H1 (cell line): ENCODE measurements around the gene OXNAD1. TPM values are rescaled to one million over a fixed set of nuclear protein-coding genes. Genes with fewer than 3 reads are reported as not detected.

Source experiments
- CTCF ChIA-PET: fragments of 300-600 bp; sonication (Branson Sonifier 250); formaldehyde crosslinking; loops from one replicate; lab custom pipeline; 2021; ENCODE audit not compliant: partially characterized antibody; lab: Charles Lee
- POLR2A ChIA-PET: fragments of 300-600 bp; sonication (Branson Sonifier 250); formaldehyde crosslinking; loops from one replicate; lab custom pipeline; 2021; ENCODE audit warnings: inconsistent platforms; ENCODE audit not compliant: partially characterized antibody; lab: Charles Lee
- DNase-seq, 2 experiments: peaks; one replicate each; pipeline versions ENCODE4 v3.0.0 to v3.0.0-alpha.2; 2010 to 2022; ENCODE audit warnings: low spot score in 2 of 2, low read depth in 1 of 2, mixed read lengths in 1 of 2
- FAIRE-seq: peaks from 2 replicates; lab custom pipeline; 2011; peaks lifted over from hg19 to GRCh38; lab: Jason Lieb, UNC
- H2AFZ ChIP-seq: 2 replicates; pipeline ENCODE4 v1.8.1; 2012; ENCODE audit warnings: low read length, inconsistent platforms
- H2AK5ac ChIP-seq: 2 replicates; pipeline ENCODE4 v1.6.1; 2013; ENCODE audit warnings: low read depth, low read length
- H2BK120ac ChIP-seq: replicated peaks from 2 replicates; pipeline ENCODE3; 2013; ENCODE audit warnings: low read depth, low read length, inconsistent platforms
- H2BK12ac ChIP-seq: 2 replicates; pipeline ENCODE4 v1.6.1; 2013; ENCODE audit warnings: low read depth, low read length
- H2BK15ac ChIP-seq: 2 replicates; pipeline ENCODE4 v1.6.1; 2013; ENCODE audit warnings: low read length
- H2BK20ac ChIP-seq: 2 replicates; pipeline ENCODE4 v1.6.1; 2013; ENCODE audit warnings: low read length
- H2BK5ac ChIP-seq: 2 replicates; pipeline ENCODE4 v1.6.1; 2013; ENCODE audit warnings: low read depth, low read length
- H3K14ac ChIP-seq: 2 replicates; pipeline ENCODE4 v1.6.1; 2013; ENCODE audit warnings: inconsistent platforms; ENCODE audit not compliant: insufficient read length
- H3K18ac ChIP-seq: 2 replicates; pipeline ENCODE4 v1.6.1; 2013; ENCODE audit warnings: low read length; ENCODE audit errors: extremely low read depth
- H3K23ac ChIP-seq: 2 replicates; pipeline ENCODE4 v1.6.1; 2013; ENCODE audit warnings: inconsistent platforms; ENCODE audit not compliant: insufficient read length
- H3K23me2 ChIP-seq: 2 replicates; pipeline ENCODE4 v1.6.1; 2013; ENCODE audit warnings: low read depth, low read length
- H3K27ac ChIP-seq: 2 replicates; pipeline ENCODE4 v1.6.1; 2011; ENCODE audit warnings: low read depth, low read length, inconsistent platforms
- H3K27me3 ChIP-seq, 4 experiments: replicated peaks in 1 of 4; 1 replicate in 1 of 4; 2 replicates in 3 of 4; pipeline versions ENCODE4 v1.6.1 to v1.8.1; 2011 to 2013; ENCODE audit warnings: low read length in 3 of 4, mild to moderate bottlenecking in 3 of 4, inconsistent platforms in 2 of 4, mixed read lengths in 2 of 4, moderate library complexity in 1 of 4; ENCODE audit not compliant: control insufficient read depth in 3 of 4, insufficient read depth in 3 of 4; ENCODE audit errors: extremely low read depth in 1 of 4
- H3K36me3 ChIP-seq, 4 experiments: 2 replicates each; pipeline versions ENCODE4 v1.6.1 to v1.8.1; 2011 to 2013; ENCODE audit warnings: mild to moderate bottlenecking in 4 of 4, low read length in 3 of 4, moderate library complexity in 2 of 4, control low read depth in 1 of 4, inconsistent platforms in 1 of 4; ENCODE audit not compliant: insufficient read depth in 4 of 4, control insufficient read depth in 2 of 4
- H3K4ac ChIP-seq: replicated peaks from 2 replicates; pipeline ENCODE3; 2013; ENCODE audit warnings: low read length, low read depth, mixed read lengths, inconsistent platforms; ENCODE audit not compliant: insufficient read length
- H3K4me1 ChIP-seq, 4 experiments: replicated peaks in 1 of 4; 1 replicate in 1 of 4; 2 replicates in 3 of 4; pipeline versions ENCODE4 v1.6.1 to v1.8.1; 2011 to 2013; ENCODE audit warnings: low read length in 3 of 4, inconsistent platforms in 2 of 4, mixed read lengths in 1 of 4; ENCODE audit not compliant: insufficient read depth in 4 of 4, control insufficient read depth in 3 of 4
- H3K4me2 ChIP-seq, 2 experiments: 2 replicates each; pipeline versions ENCODE4 v1.6.1 to v1.8.1; 2011 to 2013; ENCODE audit warnings: low read depth in 2 of 2, low read length in 2 of 2, control low read depth in 1 of 2, inconsistent platforms in 1 of 2, mild to moderate bottlenecking in 1 of 2; ENCODE audit not compliant: insufficient read depth in 1 of 2
- H3K4me3 ChIP-seq, 4 experiments: fragments of 200-600, 300-600 bp in 1 of 4; sonication (generic), shearing (Covaris generic), sonication (Bioruptor Twin) in 1 of 4; 2 replicates each; pipeline versions ENCODE4 v1.5.1 to v1.8.1; 2011 to 2016; ENCODE audit warnings: low read length in 4 of 4, low read depth in 3 of 4, control low read depth in 2 of 4, inconsistent platforms in 2 of 4, mild to moderate bottlenecking in 2 of 4, mixed read lengths in 1 of 4, moderate library complexity in 1 of 4; ENCODE audit not compliant: insufficient read depth in 2 of 4; ENCODE audit errors: extremely low read depth in 1 of 4
- H3K56ac ChIP-seq: replicated peaks from 2 replicates; pipeline ENCODE3; 2013; ENCODE audit warnings: low read depth, mild to moderate bottlenecking, mixed read lengths, low read length, inconsistent platforms; ENCODE audit not compliant: insufficient read length
- H3K79me1 ChIP-seq: 2 replicates; pipeline ENCODE4 v1.6.1; 2013; ENCODE audit warnings: low read depth, low read length, control low read depth
- H3K79me2 ChIP-seq, 2 experiments: 2 replicates each; pipeline versions ENCODE4 v1.6.1 to v1.8.1; 2012 to 2013; ENCODE audit warnings: low read length in 2 of 2, mild to moderate bottlenecking in 2 of 2, inconsistent platforms in 1 of 2; ENCODE audit not compliant: insufficient read depth in 2 of 2, control insufficient read depth in 1 of 2
- H3K9ac ChIP-seq, 4 experiments: replicated peaks in 1 of 4; 1 replicate in 1 of 4; 2 replicates in 3 of 4; pipeline versions ENCODE4 v1.6.1 to v1.8.1; 2011 to 2013; ENCODE audit warnings: low read depth in 3 of 4, low read length in 3 of 4, control low read depth in 2 of 4, mild to moderate bottlenecking in 2 of 4, moderate library complexity in 2 of 4, inconsistent platforms in 1 of 4; ENCODE audit errors: extremely low read depth in 1 of 4
- H3K9me3 ChIP-seq, 2 experiments: 2 replicates each; pipeline versions ENCODE4 v1.6.1 to v1.8.1; 2012 to 2013; ENCODE audit warnings: mild to moderate bottlenecking in 2 of 2, moderate library complexity in 2 of 2, control low read depth in 1 of 2, inconsistent platforms in 1 of 2, low read depth in 1 of 2, low read length in 1 of 2, mixed read lengths in 1 of 2; ENCODE audit not compliant: insufficient read depth in 2 of 2
- H4K20me1 ChIP-seq, 2 experiments: replicated peaks in 1 of 2; 2 replicates each; pipeline versions ENCODE3 to v1.8.1; 2011 to 2013; ENCODE audit warnings: inconsistent platforms in 2 of 2, low read length in 2 of 2, mild to moderate bottlenecking in 1 of 2; ENCODE audit not compliant: insufficient read depth in 2 of 2, control insufficient read depth in 1 of 2
- H4K5ac ChIP-seq: 2 replicates; pipeline ENCODE4 v1.6.1; 2013; ENCODE audit warnings: low read length, low read depth, mixed read lengths, inconsistent platforms; ENCODE audit not compliant: insufficient read length
- H4K8ac ChIP-seq: 2 replicates; pipeline ENCODE4 v1.8.0; 2013; ENCODE audit warnings: mild to moderate bottlenecking, moderate library complexity, low read length, inconsistent platforms; ENCODE audit not compliant: insufficient read depth; ENCODE audit errors: extremely low read depth
- H4K91ac ChIP-seq: replicated peaks from 2 replicates; pipeline ENCODE3; 2013; ENCODE audit warnings: low read length, mixed read lengths, inconsistent platforms; ENCODE audit not compliant: insufficient read length
- POLR2AphosphoS5 ChIP-seq: IDR thresholded peaks from 2 replicates; pipeline ENCODE4 v1.6.1; 2011; ENCODE audit warnings: low read depth, low read length
- POU5F1 ChIP-seq: IDR thresholded peaks from 2 replicates; pipeline ENCODE4 v1.6.1; 2011; ENCODE audit warnings: low read depth, mild to moderate bottlenecking, low read length, moderate library complexity
- RBBP5 ChIP-seq: IDR thresholded peaks from 2 replicates; pipeline ENCODE4 v1.7.1; 2012; ENCODE audit warnings: low read depth, mild to moderate bottlenecking, inconsistent platforms, low read length, moderate library complexity, borderline replicate concordance
- SIN3A ChIP-seq, 2 experiments: IDR thresholded peaks in 1 of 2; conservative IDR thresholded peaks in 1 of 2; 2 replicates each; pipeline ENCODE4 v1.6.1; 2011 to 2012; ENCODE audit warnings: low read length in 2 of 2, improper control_type of control experiment in 1 of 2, low read depth in 1 of 2, mild to moderate bottlenecking in 1 of 2
- TAF1 ChIP-seq: IDR thresholded peaks from 2 replicates; pipeline ENCODE4 v1.6.1; 2011; ENCODE audit warnings: mild to moderate bottlenecking, low read depth, low read length
- WGBS, 2 experiments: shearing (Covaris generic) in 1 of 2; methylation state at CpG; one replicate each; pipeline versions ENCODE4 v1.1.6 to v1.1.7; 2013 to 2015; ENCODE audit warnings: low lambda C conversion rate in 2 of 2, mixed read lengths in 2 of 2, inconsistent platforms in 1 of 2, low coverage in 1 of 2, missing lambda C conversion rate in 1 of 2; ENCODE audit not compliant: insufficient replicate concordance in 2 of 2, insufficient coverage in 1 of 2, insufficient read length in 1 of 2; ENCODE audit errors: extremely low coverage in 1 of 2, missing lambda C conversion rate in 1 of 2; 5-methylcytosine and 5-hydroxymethylcytosine counted together
- polyA plus RNA-seq, 7 experiments: library from polyadenylated mRNA; depleted of rRNA in 3 of 7; stranded (reverse) in 5 of 7; unstranded in 2 of 7; fragments of >200 nt in 5 of 7; fragments of 200-250 nt in 2 of 7; gene quantifications; 1 replicate in 5 of 7; 2 replicates in 1 of 7; 4 replicates in 1 of 7; pipeline versions ENCODE4 v1.2.1 to v1.2.3, GENCODE V29; 2011 to 2013; ENCODE audit warnings: missing spikeins in 2 of 7, mixed read lengths in 2 of 7
- total RNA-seq: library from RNA; stranded (reverse); fragmentation: NEBNext Ultra II Directional; extraction: Animal tissue kit (Norgen Biotek cat#: 25700); gene quantifications from 2 replicates; pipeline ENCODE4 v1.2.1, GENCODE V29; 2021
- TF ChIP-seq, protein P1 (sequence below), 3 experiments: IDR thresholded peaks; 1 replicate in 2 of 3; 2 replicates in 1 of 3; pipeline versions ENCODE4 v1.5.1 to v1.6.1; 2011; ENCODE audit warnings: low read length in 3 of 3, mild to moderate bottlenecking in 3 of 3, inconsistent platforms in 2 of 3, low read depth in 1 of 3, moderate library complexity in 1 of 3; ENCODE audit not compliant: insufficient read depth in 1 of 3; ENCODE audit errors: control extremely low read depth in 1 of 3
- TF ChIP-seq, protein P2 (sequence below): IDR thresholded peaks from 2 replicates; pipeline ENCODE4 v1.6.1; 2011; ENCODE audit warnings: low read length, improper control_type of control experiment

Gene OXNAD1
- total and polyA plus RNA-seq, 2 of the 8 experiments (the other 6 are each of a cell fraction or from before 2014, with no cell fraction given): 14.9 to 24.8 TPM

DNA sequence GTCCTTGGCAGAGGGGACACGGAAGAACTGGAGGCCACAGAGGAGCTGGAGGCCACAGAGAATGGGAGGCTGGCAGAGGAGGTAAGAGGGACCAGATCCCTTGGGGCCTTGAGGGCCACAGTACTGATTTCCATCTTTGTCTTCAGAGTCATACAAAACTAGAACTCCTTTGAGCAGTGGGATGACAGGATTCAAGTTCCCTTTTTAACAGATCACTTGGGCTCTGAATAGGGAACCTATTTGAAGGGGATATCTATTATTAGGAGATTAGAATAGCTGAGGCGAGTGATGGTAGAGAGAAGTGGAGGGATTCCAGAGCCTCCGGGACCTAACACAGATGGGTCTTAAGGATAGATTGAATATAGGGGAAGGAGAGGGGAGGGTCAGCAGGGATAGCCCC lies 55.7 kb downstream of the OXNAD1 start:
- Histone ChIP-seq H2BK5ac (no peak overlapping the region), H3K14ac (no peak overlapping the region), H3K9ac (no peak overlapping the region), H3K27me3 (no peaks in the 10 kb centered on the region), H2BK15ac (no peak overlapping the region), H3K4me2 (no peak overlapping the region), H2AFZ (no peak overlapping the region), H3K27ac (no peak overlapping the region), H3K36me3 (peaks cover 0 to 8% (median 5%) of the 10 kb centered on the region in 4 experiments; a peak in 5 of 8 replicates), H2BK12ac (no peak overlapping the region), H3K4me3 (no peak overlapping the region), H4K8ac (no peak overlapping the region), H3K23ac (no peak overlapping the region), H2BK120ac (no peak overlapping the region), H3K9me3 (no peaks in the 10 kb centered on the region), H3K23me2 (no peaks in the 10 kb centered on the region), H3K79me1 (0 out of 2 replicates have a peak, but pooled peaks cover 1% of the 10 kb centered on the region), H3K4ac (no peak overlapping the region), H4K5ac (no peak overlapping the region), H3K56ac (no peak overlapping the region), H2AK5ac (no peak overlapping the region), H3K18ac (no peak overlapping the region), H4K20me1 (peaks cover 0 to 1% of the 10 kb centered on the region in 2 experiments), H4K91ac (no peak overlapping the region), H3K79me2 (no peaks in the 10 kb centered on the region), H2BK20ac (no peak overlapping the region), H3K4me1 (no peaks in the 10 kb centered on the region)
- DNase-seq (no peak), FAIRE-seq (no peak)
- ChIA-PET POLR2A (interaction anchor here (1.3 kb wide), 1 partner anchor 9 kb away, joined by 3 read pairs; no protein-coding TSS in a partner anchor), CTCF (interaction anchor here (0.5 to 6.8 kb wide), 16 partner anchors 9 to 1055 kb away, joined by 3 to 106 read pairs (median 7); no protein-coding TSS in a partner anchor)
- 83% methylated on average over 3 of the region's 3 CpGs; no CpG with 5 or more reads in 1 of the 2 experiments for WGBS, 2 experiments
- TF ChIP-seq SIN3A (conservative IDR thresholded peaks at IDR 0.05 in 1 of 2, IDR thresholded peaks at IDR 0.05 in 1 of 2; ENCODE audit: low read depth in 1 of 2, low read length in 2 of 2) (no peak), POLR2AphosphoS5 (no peak), TAF1 (no peak), RBBP5 (no peak), POU5F1 (no peak)
- TF ChIP-seq, protein P1, sequence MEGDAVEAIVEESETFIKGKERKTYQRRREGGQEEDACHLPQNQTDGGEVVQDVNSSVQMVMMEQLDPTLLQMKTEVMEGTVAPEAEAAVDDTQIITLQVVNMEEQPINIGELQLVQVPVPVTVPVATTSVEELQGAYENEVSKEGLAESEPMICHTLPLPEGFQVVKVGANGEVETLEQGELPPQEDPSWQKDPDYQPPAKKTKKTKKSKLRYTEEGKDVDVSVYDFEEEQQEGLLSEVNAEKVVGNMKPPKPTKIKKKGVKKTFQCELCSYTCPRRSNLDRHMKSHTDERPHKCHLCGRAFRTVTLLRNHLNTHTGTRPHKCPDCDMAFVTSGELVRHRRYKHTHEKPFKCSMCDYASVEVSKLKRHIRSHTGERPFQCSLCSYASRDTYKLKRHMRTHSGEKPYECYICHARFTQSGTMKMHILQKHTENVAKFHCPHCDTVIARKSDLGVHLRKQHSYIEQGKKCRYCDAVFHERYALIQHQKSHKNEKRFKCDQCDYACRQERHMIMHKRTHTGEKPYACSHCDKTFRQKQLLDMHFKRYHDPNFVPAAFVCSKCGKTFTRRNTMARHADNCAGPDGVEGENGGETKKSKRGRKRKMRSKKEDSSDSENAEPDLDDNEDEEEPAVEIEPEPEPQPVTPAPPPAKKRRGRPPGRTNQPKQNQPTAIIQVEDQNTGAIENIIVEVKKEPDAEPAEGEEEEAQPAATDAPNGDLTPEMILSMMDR (IDR thresholded peaks at IDR 0.05; ENCODE audit: control extremely low read depth in 1 of 3, insufficient read depth in 1 of 3, low read depth in 1 of 3, low read length in 3 of 3): no peak
- TF ChIP-seq, protein P2, sequence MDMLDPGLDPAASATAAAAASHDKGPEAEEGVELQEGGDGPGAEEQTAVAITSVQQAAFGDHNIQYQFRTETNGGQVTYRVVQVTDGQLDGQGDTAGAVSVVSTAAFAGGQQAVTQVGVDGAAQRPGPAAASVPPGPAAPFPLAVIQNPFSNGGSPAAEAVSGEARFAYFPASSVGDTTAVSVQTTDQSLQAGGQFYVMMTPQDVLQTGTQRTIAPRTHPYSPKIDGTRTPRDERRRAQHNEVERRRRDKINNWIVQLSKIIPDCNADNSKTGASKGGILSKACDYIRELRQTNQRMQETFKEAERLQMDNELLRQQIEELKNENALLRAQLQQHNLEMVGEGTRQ: no peak
